ENCODE measurements around the gene SLC25A31.

Gene SLC25A31

GRCh38 chr4:127747883-127748282 lies 17.7 kb downstream of the SLC25A31 start:
- no peak overlapping the region for H3K4me3 ChIP-seq (ENCODE audit: low read depth, low read length)
- TF ChIP-seq CTCF (IDR thresholded peaks at IDR 0.05; ENCODE audit: low read depth, low read length, missing control alignments): no peak
- in situ Hi-C loops (cut with HindIII; ENCODE audit: low sequenced_read_pairs): no loop called here
- DNase-seq (ENCODE audit: low read depth): no peak

GRCh38 chr4:127748957-127749356 lies 18.8 kb downstream of the SLC25A31 start:
- in situ Hi-C loops (cut with HindIII; ENCODE audit: low sequenced_read_pairs): no loop called here
- TF ChIP-seq CTCF (IDR thresholded peaks at IDR 0.05; ENCODE audit: low read depth, low read length, missing control alignments): no peak
- DNase-seq (ENCODE audit: low read depth): no peak
- no peak overlapping the region for H3K4me3 ChIP-seq (ENCODE audit: low read depth, low read length)

GRCh38 chr4:127756906-127757305 lies 26.7 kb downstream of the SLC25A31 start:
- DNase-seq (ENCODE audit: low read depth): no peak
- in situ Hi-C loops (cut with HindIII; ENCODE audit: low sequenced_read_pairs): no loop called here
- H3K4me3 ChIP-seq (ENCODE audit: low read depth, low read length): no peak overlapping the region
- TF ChIP-seq CTCF (IDR thresholded peaks at IDR 0.05; ENCODE audit: low read depth, low read length, missing control alignments): no peak

DNA sequence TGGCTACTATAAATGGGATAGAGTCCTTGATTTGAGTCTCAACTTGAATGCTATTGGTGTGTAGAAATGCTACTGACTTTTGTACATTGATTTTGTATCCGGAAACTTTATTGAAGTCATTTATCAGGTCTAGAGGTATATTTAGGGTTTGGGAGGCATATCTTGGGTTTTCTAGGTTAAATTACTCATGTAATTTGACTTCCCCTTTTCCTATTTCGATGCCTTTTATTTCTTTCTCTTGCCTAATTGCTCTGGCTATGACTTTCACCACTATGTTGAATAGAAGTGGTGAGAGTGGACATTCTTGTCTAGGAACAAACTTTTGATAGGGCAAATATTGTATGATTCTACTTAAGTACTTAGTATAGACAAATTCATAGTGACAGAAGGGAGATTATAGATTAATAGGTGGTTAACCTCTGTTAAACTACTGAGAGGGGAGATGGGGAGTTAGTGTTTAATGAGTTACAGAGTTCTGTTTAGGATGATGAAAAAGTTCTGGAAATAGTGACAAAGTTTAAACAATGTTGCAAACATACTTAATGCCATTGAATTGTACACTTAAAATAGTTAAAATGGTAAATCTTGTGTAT lies 29.1 kb downstream of the SLC25A31 start:
- DNase-seq (ENCODE audit: low read depth): no peak
- in situ Hi-C loops (cut with HindIII; ENCODE audit: low sequenced_read_pairs): no loop called here
- no peak for TF ChIP-seq CTCF (IDR thresholded peaks at IDR 0.05; ENCODE audit: low read depth, low read length, missing control alignments)
- H3K4me3 ChIP-seq (ENCODE audit: low read depth, low read length): no peak overlapping the region

DNA sequence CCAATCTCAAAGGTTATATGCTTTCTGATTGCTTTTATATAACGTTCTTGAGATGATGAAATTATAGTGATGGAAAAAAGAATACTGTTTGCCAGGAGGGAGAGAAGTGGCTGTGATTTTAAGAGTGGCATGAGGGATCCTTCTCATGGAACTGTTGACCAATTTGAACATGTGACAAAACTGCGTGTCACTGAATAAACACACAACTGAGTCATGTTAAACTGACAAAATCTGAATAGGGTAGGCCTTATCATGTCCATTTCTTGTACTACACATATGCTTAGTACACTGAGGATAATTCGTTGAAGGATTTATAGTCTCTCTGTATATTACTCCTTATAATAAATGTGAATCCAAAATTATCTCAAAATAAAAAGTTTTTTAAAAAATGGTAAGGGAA lies 29.7 kb downstream of the SLC25A31 start:
- no peak for TF ChIP-seq CTCF (IDR thresholded peaks at IDR 0.05; ENCODE audit: low read depth, low read length, missing control alignments)
- no peak for DNase-seq (ENCODE audit: low read depth)
- H3K4me3 ChIP-seq (ENCODE audit: low read depth, low read length): no peak overlapping the region
- in situ Hi-C loops (cut with HindIII; ENCODE audit: low sequenced_read_pairs): no loop called here

GRCh38 chr4:127771535-127772275 lies 41.5 kb downstream of the SLC25A31 start:
- in situ Hi-C loops (cut with HindIII; ENCODE audit: low sequenced_read_pairs): no loop called here
- TF ChIP-seq CTCF (IDR thresholded peaks at IDR 0.05; ENCODE audit: low read depth, low read length, missing control alignments): no peak
- no peak overlapping the region for H3K4me3 ChIP-seq (ENCODE audit: low read depth, low read length)
- no peak for DNase-seq (ENCODE audit: low read depth)

Data from astrocyte of the cerebellum (primary cell).